MM.1S (cell line): ENCODE results near the gene GATA2.

Source experiments
- EZH2 ChIP-seq: fragments of 300-600 bp; sonication (generic); optimal IDR thresholded peaks from 2 replicates; pipeline ENCODE3; 2017; ENCODE audit warnings: low read depth, mild to moderate bottlenecking, antibody characterized with exemption, low read length, mixed read lengths
- TF ChIP-seq, protein P1 (sequence below): fragments of 300-600 bp; sonication (generic); IDR thresholded peaks from 2 replicates; pipeline ENCODE4 v1.5.1; 2016; ENCODE audit warnings: antibody characterized with exemption, low read length, mixed read lengths

DNA sequence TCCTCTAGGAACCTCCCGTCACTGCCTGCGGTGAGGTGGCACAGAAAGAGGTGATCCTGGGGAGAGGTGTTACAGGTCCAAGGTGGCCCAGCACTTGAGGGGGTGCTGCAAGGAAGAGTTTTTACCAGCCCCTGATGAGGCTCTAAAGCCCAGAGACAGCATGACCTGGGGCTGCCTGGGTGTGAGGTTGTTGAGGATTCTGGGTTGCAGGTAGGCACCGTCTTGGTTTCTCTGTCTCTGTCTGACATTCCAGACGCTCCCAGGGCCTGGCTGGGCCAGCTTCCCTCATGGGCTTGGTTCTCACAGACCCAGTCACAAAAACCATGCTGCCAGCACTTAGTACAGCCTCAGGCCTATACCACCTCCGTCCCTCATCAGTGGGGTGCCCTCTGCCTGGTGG, 57.4 kb downstream of the GATA2 start:
- TF ChIP-seq, protein P1, sequence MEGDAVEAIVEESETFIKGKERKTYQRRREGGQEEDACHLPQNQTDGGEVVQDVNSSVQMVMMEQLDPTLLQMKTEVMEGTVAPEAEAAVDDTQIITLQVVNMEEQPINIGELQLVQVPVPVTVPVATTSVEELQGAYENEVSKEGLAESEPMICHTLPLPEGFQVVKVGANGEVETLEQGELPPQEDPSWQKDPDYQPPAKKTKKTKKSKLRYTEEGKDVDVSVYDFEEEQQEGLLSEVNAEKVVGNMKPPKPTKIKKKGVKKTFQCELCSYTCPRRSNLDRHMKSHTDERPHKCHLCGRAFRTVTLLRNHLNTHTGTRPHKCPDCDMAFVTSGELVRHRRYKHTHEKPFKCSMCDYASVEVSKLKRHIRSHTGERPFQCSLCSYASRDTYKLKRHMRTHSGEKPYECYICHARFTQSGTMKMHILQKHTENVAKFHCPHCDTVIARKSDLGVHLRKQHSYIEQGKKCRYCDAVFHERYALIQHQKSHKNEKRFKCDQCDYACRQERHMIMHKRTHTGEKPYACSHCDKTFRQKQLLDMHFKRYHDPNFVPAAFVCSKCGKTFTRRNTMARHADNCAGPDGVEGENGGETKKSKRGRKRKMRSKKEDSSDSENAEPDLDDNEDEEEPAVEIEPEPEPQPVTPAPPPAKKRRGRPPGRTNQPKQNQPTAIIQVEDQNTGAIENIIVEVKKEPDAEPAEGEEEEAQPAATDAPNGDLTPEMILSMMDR = no peak
- no peak for TF ChIP-seq EZH2
